GM18526 (cell line): ENCODE measurements around the gene FZD10.

Experiments used
- POLR2A ChIP-seq: IDR thresholded peaks from 3 replicates; pipeline ENCODE4 v1.6.1; 2011; ENCODE audit not compliant: insufficient read length; ENCODE audit errors: extremely low read depth

Gene FZD10

DNA sequence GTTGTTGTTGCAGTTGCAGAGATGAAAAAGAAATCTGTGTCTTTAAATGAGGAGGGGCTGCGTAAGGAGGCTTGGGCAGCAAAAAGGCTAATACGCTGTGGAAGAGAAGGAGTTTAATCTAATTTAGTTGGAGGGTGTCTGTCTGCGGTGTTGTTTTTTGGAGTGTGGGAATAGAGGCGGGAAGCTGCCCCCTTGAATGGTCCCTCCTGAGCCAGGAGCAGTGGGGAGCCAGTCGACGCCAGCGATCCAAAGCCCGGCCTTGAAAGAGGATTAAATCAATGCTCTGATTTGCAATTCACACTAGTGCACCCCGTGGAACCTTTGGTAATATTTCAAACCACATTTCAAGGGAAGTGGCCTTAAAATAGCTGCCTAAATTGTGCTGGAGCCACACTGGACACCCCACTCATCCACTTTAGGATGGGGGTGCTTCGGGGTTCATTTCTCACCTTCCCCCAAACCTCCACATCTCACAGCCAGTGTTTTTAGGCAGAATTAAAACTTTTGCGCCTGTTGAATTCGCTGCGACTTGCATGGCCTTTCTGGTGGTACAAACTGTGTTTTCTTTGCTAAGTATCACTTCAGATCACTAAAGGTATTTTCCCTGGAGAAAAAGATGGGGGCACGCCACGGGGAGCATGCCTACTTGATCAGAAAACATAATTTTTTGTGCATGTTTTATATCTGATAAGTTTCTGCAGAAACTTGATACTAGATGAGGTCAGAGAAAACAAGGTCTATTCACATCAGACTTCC is 4.1 kb upstream of the FZD10 start:
- no peak for TF ChIP-seq POLR2A

DNA sequence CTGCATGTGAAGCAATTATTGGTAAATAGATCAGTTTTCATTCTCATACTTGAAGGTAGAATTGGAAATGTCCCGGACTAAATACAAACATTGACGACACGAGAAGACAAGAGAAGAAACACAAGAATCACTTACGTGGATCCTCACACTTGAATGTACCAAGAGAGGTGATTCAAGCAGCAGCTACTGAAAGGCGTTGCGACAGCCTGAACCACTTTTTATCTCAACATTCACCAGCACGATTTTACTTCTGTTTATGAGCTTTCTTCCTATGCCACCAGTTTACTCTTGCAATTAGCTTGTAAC is 3.6 kb upstream of the FZD10 start:
- no peak for TF ChIP-seq POLR2A

DNA sequence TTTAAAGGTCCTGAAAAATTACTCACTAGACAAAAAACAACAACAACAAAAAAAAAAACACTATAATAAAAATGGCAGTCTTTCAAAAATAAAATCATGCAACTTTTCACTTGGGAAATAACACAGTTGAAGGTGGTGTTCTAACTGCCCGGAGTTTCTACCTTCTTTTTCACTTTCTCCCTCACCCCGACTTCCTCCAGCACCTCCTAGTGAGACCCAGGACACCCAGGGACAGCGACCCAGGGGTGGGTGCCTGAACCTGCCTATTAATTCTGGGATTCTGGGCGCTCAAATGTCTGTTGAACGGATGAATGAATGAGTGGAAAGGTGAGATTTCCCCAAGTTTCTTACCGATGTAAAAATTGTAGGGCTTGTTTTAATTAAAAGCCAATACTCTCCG is 2.0 kb upstream of the FZD10 start:
- TF ChIP-seq POLR2A: no peak

DNA sequence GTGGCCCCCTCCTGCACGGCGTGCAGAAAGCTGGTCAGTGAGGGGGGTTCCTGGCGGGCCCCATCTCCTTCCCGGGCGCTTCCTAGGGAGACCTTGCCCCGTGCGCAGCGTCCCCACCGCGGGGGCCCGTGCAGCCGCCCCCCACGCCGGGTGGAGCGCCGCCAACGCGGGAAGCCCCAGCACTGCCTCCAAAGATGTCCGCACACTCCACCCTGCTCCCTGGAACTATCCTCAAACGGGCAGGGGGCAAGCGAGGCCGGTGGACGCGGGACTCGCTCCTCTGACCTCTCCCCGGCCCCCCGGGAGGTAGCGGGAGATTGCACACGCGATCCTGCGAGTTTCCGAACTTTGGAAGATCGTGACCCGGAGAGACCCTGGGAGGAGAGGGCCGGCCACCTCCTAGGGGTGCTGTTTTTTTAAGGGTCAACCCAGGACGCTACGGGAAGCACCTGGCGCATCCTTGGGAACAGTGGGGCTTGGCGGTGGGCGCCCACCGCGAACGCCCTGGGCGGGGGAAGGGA is 1.5 kb upstream of the FZD10 start:
- TF ChIP-seq POLR2A: no peak

DNA sequence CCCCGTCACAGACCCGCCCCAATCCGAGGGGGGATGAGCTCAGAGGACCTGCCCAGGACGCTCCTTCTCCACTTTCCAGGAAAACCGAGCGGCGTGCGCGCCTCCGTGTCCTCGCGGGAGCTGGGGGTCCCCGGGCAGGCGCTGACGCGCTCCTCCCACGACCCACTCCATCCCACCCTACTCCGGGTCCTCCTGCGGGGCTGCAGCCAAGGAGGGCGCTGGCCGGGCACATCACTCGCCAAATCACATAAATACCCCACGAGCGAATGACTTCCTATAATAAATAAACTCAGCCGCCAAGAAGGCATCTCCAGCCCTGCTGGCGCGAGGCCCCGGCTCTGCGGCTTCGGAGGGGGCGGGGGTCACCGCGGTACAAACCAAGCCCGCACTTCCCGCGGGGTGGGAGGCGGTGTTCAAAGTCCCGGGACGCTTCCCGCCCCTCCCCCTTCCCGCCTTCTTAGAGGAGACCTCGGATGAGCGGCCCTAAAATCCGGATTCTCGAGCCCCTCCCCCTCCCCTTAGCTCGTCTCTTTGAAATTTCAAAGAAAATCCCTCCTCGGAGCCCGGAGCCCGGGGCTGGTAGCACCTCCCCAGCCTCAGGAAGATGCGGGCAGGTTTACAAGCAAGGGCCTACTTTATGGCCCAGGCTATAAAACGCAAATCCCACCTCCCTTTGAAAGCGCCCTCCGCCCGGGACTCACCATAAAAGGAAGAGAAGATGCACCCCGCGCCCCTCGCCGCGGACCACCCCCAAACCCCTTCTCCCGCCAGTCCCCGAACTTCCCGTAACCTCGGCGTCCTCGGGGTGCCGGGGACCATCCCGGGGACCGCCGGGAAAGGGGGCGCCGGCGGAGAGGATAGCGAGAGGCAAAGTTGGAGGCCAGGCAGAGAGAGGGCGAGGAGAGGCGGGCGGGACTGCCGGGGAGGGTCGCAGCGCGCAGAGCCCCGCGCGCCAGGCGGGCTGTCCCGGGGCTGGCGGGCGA is 712 bp upstream of the FZD10 start:
- TF ChIP-seq POLR2A: no peak

DNA sequence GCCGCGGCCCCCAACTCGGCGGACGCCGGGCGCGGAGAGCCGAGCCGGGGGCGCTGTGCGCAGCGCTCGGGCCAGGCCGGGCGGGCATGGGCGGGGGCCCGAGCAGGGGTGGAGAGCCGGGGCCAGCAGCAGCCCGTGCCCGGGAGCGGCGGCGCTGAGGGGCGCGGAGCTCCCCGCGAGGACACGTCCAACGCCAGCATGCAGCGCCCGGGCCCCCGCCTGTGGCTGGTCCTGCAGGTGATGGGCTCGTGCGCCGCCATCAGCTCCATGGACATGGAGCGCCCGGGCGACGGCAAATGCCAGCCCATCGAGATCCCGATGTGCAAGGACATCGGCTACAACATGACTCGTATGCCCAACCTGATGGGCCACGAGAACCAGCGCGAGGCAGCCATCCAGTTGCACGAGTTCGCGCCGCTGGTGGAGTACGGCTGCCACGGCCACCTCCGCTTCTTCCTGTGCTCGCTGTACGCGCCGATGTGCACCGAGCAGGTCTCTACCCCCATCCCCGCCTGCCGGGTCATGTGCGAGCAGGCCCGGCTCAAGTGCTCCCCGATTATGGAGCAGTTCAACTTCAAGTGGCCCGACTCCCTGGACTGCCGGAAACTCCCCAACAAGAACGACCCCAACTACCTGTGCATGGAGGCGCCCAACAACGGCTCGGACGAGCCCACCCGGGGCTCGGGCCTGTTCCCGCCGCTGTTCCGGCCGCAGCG is 639 bp downstream of the FZD10 start:
- no peak for TF ChIP-seq POLR2A

DNA sequence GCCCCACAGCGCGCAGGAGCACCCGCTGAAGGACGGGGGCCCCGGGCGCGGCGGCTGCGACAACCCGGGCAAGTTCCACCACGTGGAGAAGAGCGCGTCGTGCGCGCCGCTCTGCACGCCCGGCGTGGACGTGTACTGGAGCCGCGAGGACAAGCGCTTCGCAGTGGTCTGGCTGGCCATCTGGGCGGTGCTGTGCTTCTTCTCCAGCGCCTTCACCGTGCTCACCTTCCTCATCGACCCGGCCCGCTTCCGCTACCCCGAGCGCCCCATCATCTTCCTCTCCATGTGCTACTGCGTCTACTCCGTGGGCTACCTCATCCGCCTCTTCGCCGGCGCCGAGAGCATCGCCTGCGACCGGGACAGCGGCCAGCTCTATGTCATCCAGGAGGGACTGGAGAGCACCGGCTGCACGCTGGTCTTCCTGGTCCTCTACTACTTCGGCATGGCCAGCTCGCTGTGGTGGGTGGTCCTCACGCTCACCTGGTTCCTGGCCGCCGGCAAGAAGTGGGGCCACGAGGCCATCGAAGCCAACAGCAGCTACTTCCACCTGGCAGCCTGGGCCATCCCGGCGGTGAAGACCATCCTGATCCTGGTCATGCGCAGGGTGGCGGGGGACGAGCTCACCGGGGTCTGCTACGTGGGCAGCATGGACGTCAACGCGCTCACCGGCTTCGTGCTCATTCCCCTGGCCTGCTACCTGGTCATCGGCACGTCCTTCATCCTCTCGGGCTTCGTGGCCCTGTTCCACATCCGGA is 1.4 kb downstream of the FZD10 start:
- TF ChIP-seq POLR2A: no peak

DNA sequence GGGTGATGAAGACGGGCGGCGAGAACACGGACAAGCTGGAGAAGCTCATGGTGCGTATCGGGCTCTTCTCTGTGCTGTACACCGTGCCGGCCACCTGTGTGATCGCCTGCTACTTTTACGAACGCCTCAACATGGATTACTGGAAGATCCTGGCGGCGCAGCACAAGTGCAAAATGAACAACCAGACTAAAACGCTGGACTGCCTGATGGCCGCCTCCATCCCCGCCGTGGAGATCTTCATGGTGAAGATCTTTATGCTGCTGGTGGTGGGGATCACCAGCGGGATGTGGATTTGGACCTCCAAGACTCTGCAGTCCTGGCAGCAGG is 1.9 kb downstream of the FZD10 start:
- TF ChIP-seq POLR2A: no peak

DNA sequence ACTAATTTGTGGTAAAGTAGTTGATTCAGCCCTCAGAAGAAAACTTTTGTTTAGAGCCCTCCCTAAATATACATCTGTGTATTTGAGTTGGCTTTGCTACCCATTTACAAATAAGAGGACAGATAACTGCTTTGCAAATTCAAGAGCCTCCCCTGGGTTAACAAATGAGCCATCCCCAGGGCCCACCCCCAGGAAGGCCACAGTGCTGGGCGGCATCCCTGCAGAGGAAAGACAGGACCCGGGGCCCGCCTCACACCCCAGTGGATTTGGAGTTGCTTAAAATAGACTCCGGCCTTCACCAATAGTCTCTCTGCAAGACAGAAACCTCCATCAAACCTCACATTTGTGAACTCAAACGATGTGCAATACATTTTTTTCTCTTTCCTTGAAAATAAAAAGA is 2.7 kb downstream of the FZD10 start:
- TF ChIP-seq POLR2A: no peak

DNA sequence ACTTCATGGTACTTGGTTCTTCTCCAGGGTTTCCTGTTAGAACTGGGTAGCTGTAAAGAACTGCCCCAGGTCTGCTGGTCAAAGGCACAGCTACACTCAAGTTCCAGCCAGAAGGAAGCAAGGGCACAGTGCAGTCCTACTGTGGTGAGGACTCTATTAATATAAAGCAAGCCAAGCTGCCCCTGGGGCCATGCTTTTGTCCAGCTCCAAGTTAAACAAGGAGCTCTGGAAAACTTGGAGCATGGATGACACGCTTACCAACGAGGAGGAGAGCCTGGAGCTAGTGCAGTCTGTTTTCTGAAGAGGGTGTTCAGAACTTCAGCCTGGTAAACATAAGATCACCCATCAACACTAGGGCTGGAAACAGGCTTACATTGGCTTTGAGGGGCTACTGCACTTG is 4.0 kb downstream of the FZD10 start:
- no peak for TF ChIP-seq POLR2A

DNA sequence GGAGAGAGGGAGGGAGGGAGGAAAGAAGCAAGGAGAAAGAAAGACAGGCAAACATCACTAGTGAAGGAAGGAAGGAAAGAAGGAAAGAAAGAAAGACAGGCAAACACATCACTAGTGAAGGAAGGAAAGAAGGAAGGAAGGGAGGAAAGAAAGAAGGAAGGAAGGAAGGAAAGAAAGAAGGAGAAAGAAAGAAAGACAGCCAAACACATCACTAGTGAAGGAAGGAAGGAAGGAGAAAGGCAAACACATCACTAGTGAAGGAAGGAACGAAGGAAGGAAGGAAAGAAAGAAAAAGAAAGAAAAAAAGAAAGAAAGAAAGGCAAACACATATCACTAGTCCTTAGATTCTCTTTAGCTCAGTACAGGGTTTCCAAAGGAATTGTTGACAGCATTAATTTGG is 5.3 kb downstream of the FZD10 start:
- no peak for TF ChIP-seq POLR2A

DNA sequence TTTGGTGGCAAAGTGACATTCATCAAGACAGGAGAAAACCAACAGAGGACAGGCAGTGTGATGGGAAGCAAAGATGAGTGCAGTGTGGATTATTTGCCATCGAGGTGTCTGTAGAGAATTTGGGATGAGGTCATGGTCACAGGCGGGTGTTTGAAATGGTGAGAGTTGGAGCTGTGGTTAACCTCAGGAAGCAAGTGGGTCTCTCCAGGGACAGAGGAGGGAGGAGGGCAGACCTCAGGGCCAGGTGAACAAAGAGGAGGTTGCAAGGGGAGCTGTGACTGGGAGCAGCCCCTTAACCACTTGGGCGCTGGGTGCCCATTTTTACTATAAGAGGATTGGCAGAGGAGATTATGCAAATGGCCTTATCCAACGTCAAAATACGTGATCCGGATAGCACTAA is 7.0 kb downstream of the FZD10 start:
- no peak for TF ChIP-seq POLR2A

DNA sequence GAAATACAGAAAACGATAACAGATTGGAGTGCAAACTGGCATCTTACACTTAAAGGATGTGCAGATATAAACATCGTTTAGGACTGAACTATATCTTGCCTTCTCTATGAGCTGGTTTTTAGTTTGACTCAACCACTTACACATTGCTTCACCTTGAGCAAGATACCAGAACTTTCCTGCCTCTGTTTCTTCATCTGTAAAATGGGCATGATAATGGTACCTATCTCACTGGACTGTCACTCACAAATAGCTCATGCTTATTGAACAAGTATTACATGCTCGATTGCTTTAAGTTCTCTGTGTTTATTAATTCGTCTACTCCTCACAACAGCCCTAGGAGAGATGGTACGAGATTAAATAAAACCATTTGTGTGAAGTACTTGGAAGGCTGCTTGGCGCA is 7.7 kb downstream of the FZD10 start:
- TF ChIP-seq POLR2A: no peak

DNA sequence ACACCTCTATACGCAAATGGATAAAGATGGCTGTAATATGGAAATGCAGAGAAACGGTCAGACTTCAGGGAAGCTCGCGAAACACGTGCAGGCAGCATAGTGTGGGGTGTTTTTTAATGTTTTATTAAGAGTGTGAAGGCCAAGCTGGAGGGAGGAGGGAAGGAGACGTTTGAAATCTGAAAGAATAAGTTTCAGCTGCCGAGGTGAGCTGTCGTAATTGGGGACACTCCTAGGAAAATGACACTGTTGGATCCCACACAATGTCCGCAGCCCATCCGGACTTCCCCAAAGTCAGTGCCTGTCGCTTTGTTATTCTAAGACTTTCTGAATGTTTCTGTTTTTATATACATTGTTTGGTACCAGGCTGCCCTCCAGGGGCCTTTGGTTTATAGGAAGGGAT is 8.3 kb downstream of the FZD10 start:
- TF ChIP-seq POLR2A: no peak

DNA sequence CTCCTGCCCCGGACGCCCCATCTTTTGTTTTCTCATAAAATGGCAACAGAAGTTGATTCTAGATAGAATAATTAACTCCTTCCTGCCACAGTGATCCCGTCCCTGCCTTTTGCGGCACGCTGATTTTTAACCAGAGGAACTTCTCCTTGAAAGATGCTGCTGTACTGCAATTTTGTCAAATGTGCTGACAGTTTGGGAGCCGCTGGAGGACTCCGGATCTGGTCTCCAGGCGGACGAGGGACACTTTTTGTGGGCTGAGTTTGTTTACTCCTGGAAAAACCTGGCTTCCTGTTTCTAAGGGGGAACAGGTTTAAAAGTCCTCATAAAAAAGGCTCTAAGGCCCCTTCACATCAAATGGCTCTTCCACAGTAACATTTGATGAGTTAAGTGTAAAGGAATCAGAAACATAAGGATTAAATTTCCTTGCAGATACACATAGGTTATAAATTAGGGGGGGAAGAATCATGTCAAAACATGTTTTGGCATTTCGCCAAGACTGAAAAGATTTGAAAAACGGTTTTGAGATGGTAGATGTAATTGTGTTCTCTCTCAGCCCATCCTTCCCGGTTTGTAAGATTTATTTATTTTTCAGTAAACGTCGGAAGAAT is 15.5 kb downstream of the FZD10 start:
- no peak for TF ChIP-seq POLR2A

DNA sequence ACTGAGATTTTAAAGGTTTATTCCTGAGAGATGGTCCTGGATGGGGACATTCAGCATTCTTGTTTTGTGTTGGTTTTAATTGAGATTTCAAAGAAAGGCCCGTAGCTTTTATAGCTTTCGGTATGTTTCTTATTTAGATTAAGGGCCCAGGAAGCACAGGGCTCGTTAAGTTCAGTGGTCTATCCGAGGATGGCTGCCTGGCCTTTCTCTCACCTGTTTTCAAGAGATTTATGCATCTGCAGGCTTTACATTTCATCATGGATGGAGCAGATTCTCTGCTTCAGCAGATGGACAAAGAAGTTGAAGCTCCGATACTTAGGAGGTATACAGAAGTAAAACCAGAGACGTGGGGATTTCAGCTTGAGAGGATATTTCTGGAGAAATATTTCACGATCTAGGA is 16.0 kb downstream of the FZD10 start:
- no peak for TF ChIP-seq POLR2A
